Sigmoid colon (tissue), 4 donors: ENCODE measurements around the gene DDOST.

Experiments
- EP300 ChIP-seq, 4 donors: sonication (generic); formaldehyde crosslinking; IDR thresholded peaks; one replicate each; pipeline ENCODE4 v1.6.1; 2017; ENCODE audit warnings: antibody characterized with exemption in 4 of 4
- POLR2A ChIP-seq, 2 donors: fragments of 450-650 bp; IDR thresholded peaks; one replicate each; pipeline ENCODE4 v1.6.1; 2016; ENCODE audit warnings: antibody characterized with exemption in 2 of 2, mild to moderate bottlenecking in 2 of 2, moderate library complexity in 2 of 2
- POLR2AphosphoS5 ChIP-seq, 4 donors: sonication (generic); formaldehyde crosslinking; IDR thresholded peaks; one replicate each; pipeline ENCODE4 v1.6.1; 2017; ENCODE audit warnings: antibody characterized with exemption in 4 of 4
- TF ChIP-seq, protein P1 (sequence below), 4 experiments: fragments of 450-650 bp in 3 of 4; fragments of 200-600 bp in 1 of 4; IDR thresholded peaks; one replicate each; pipeline ENCODE4 v1.5.1; 2016 to 2019; ENCODE audit warnings: antibody characterized with exemption in 4 of 4, mild to moderate bottlenecking in 3 of 4, moderate library complexity in 2 of 4

GRCh38 chr1:20701847-20702246, 40.7 kb upstream of the DDOST start:
- TF ChIP-seq POLR2A (IDR thresholded peaks at IDR 0.05), result no peak
- TF ChIP-seq, protein P1, sequence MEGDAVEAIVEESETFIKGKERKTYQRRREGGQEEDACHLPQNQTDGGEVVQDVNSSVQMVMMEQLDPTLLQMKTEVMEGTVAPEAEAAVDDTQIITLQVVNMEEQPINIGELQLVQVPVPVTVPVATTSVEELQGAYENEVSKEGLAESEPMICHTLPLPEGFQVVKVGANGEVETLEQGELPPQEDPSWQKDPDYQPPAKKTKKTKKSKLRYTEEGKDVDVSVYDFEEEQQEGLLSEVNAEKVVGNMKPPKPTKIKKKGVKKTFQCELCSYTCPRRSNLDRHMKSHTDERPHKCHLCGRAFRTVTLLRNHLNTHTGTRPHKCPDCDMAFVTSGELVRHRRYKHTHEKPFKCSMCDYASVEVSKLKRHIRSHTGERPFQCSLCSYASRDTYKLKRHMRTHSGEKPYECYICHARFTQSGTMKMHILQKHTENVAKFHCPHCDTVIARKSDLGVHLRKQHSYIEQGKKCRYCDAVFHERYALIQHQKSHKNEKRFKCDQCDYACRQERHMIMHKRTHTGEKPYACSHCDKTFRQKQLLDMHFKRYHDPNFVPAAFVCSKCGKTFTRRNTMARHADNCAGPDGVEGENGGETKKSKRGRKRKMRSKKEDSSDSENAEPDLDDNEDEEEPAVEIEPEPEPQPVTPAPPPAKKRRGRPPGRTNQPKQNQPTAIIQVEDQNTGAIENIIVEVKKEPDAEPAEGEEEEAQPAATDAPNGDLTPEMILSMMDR (IDR thresholded peaks at IDR 0.05), result no peak
- TF ChIP-seq EP300 (IDR thresholded peaks at IDR 0.05), result no peak
- TF ChIP-seq POLR2AphosphoS5 (IDR thresholded peaks at IDR 0.05), result no peak
